B cell (primary cell): Measurements from ENCODE around the gene CBX2. TPM values are rescaled to one million over a fixed set of nuclear protein-coding genes. Genes with fewer than 3 reads are reported as not detected.

ENCODE experiments used
- ATAC-seq: fragments of 200-7000 bp; cut with Tn5 transposase; one replicate; pipeline ENCODE4 v1.10.0; 2021; ENCODE audit warnings: low read depth, mild to moderate bottlenecking, moderate number of reproducible peaks, moderate library complexity
- CTCF ChIA-PET: fragments of 350-600 bp; sonication (Branson Sonifier 250); formaldehyde crosslinking; loops from one replicate; lab custom pipeline; 2021; ENCODE audit warnings: antibody characterized with exemption, inconsistent platforms; lab: Charles Lee
- POLR2A ChIA-PET: fragments of 350-600 bp; sonication (Branson Sonifier 250); formaldehyde crosslinking; loops from one replicate; lab custom pipeline; 2021; ENCODE audit warnings: antibody characterized with exemption; lab: Charles Lee
- DNase-seq: peaks from one replicate; pipeline ENCODE4 v3.0.0; 2013
- H2AFZ ChIP-seq: 2 replicates; pipeline ENCODE4 v1.6.1; 2012; ENCODE audit warnings: mild to moderate bottlenecking, low read depth, low read length; ENCODE audit not compliant: insufficient read depth, poor library complexity, severe bottlenecking
- H3K27ac ChIP-seq, 2 donors: 1 replicate in 1 of 2; 2 replicates in 1 of 2; pipeline ENCODE4 v1.5.1; 2012 to 2013; ENCODE audit warnings: low read length in 2 of 2, mild to moderate bottlenecking in 2 of 2, moderate library complexity in 1 of 2
- H3K27me3 ChIP-seq, 4 experiments: fragments of 200-600 bp in 1 of 4; sonication (generic) in 1 of 4; replicated peaks in 1 of 4; 1 replicate in 2 of 4; 2 replicates in 2 of 4; pipeline versions ENCODE4 v1.6.1 to v1.7.0; 2013 to 2016; ENCODE audit warnings: low read length in 3 of 4, mild to moderate bottlenecking in 2 of 4, mixed read lengths in 1 of 4, moderate library complexity in 1 of 4; ENCODE audit not compliant: insufficient read depth in 4 of 4, control insufficient read depth in 3 of 4; ENCODE audit errors: control extremely low read depth in 1 of 4
- H3K36me3 ChIP-seq, 2 experiments: replicated peaks in 1 of 2; 1 replicate in 1 of 2; 2 replicates in 1 of 2; pipeline versions ENCODE4 v1.6.1 to v1.7.1; 2013; ENCODE audit warnings: low read length in 1 of 2; ENCODE audit not compliant: insufficient read depth in 2 of 2, control insufficient read depth in 1 of 2; ENCODE audit errors: control extremely low read depth in 1 of 2, extremely low read depth in 1 of 2
- H3K4me1 ChIP-seq, 2 donors: fragments of 200-600 bp in 1 of 2; sonication (generic) in 1 of 2; 1 replicate in 1 of 2; 2 replicates in 1 of 2; pipeline versions ENCODE4 v1.5.1 to v1.6.1; 2013 to 2017; ENCODE audit warnings: low read length in 2 of 2; ENCODE audit not compliant: control insufficient read depth in 2 of 2, insufficient read depth in 2 of 2
- H3K4me2 ChIP-seq: replicated peaks from 2 replicates; pipeline ENCODE3; 2012; ENCODE audit warnings: mild to moderate bottlenecking, low read depth, low read length; ENCODE audit not compliant: poor library complexity, severe bottlenecking
- H3K4me3 ChIP-seq, 5 experiments: fragments of 200-600 bp in 1 of 5; sonication (generic) in 1 of 5; 1 replicate in 3 of 5; 2 replicates in 2 of 5; pipeline versions ENCODE4 v1.5.1 to v1.7.0; 2011 to 2016; ENCODE audit warnings: low read length in 4 of 5, mild to moderate bottlenecking in 4 of 5, low read depth in 2 of 5, control low read depth in 1 of 5, moderate library complexity in 1 of 5; ENCODE audit not compliant: insufficient read depth in 1 of 5; ENCODE audit errors: control extremely low read depth in 1 of 5, extremely low read depth in 1 of 5
- H3K79me2 ChIP-seq: fragments of 200-600 bp; sonication (generic); one replicate; pipeline ENCODE4 v1.6.0; 2016; ENCODE audit warnings: low read length; ENCODE audit not compliant: control insufficient read depth, insufficient read depth
- H3K9ac ChIP-seq: fragments of 200-600 bp; sonication (generic); 2 replicates; pipeline ENCODE4 v1.6.1; 2017; ENCODE audit warnings: mild to moderate bottlenecking, low read length, moderate library complexity
- H3K9me3 ChIP-seq, 3 donors: one replicate each; pipeline versions ENCODE4 v1.6.1 to v1.7.1; 2013; ENCODE audit warnings: low read length in 2 of 3; ENCODE audit not compliant: control insufficient read depth in 2 of 3, insufficient read depth in 1 of 3; ENCODE audit errors: control extremely low read depth in 1 of 3
- H4K20me1 ChIP-seq: 2 replicates; pipeline ENCODE4 v1.6.0; 2012; ENCODE audit warnings: mild to moderate bottlenecking, low read length; ENCODE audit not compliant: insufficient read depth, control insufficient read depth, poor library complexity, severe bottlenecking
- H3K27ac Mint-ChIP-seq: one replicate; pipeline ENCODE4 v1.8.0; 2021; ENCODE audit warnings: mixed read lengths
- H3K27me3 Mint-ChIP-seq: one replicate; pipeline ENCODE4 v1.8.0; 2021; ENCODE audit warnings: mixed read lengths
- H3K4me1 Mint-ChIP-seq: one replicate; pipeline ENCODE4 v1.8.0; 2021; ENCODE audit warnings: mixed read lengths
- H3K4me3 Mint-ChIP-seq: one replicate; pipeline ENCODE4 v1.8.0; 2021; ENCODE audit warnings: mixed read lengths
- H3K9me3 Mint-ChIP-seq: one replicate; pipeline ENCODE4 v1.8.0; 2022; ENCODE audit warnings: mixed read lengths; ENCODE audit not compliant: insufficient read depth
- CTCF ChIP-seq: fragments of 200-600 bp; IDR thresholded peaks from one replicate; pipeline ENCODE4 v1.8.0; 2022; ENCODE audit warnings: antibody characterized with exemption, mild to moderate bottlenecking
- EZH2 ChIP-seq: IDR thresholded peaks from 2 replicates; pipeline ENCODE4 v1.6.1; 2012; ENCODE audit warnings: borderline replicate concordance, low read depth, mild to moderate bottlenecking, moderate library complexity, low read length; ENCODE audit not compliant: insufficient read depth, poor library complexity, severe bottlenecking
- WGBS: methylation state at CpG from one replicate; pipeline ENCODE4 v1.1.5; 2013; ENCODE audit warnings: missing lambda C conversion rate; ENCODE audit not compliant: insufficient coverage; 5-methylcytosine and 5-hydroxymethylcytosine counted together
- intact Hi-C: fragments of 100-400 bp; cut with micrococcal nuclease; formaldehyde crosslinking; loops from one replicate; pipeline ENCODE4 v1.10.0; 2022
- polyA plus RNA-seq: library from polyadenylated mRNA; depleted of rRNA; stranded (reverse); fragments of >200 nt; gene quantifications from 2 replicates; pipeline ENCODE4 v1.2.3, GENCODE V29; 2012
- total RNA-seq, 2 donors: library from RNA; stranded (reverse); fragments of 120-200 nt in 1 of 2; gene quantifications; 1 replicate in 1 of 2; 2 replicates in 1 of 2; pipeline versions ENCODE4 v1.2.3 to v1.2.4, GENCODE V29; 2013 to 2022

Gene CBX2
- total and polyA plus RNA-seq, 2 donors (not counting 1 experiment from before 2014, with no cell fraction given) = 0.10 to 0.47 TPM

GRCh38 chr17:79781736-79782575 lies 4.0 kb downstream of the CBX2 start:
- Mint-ChIP-seq H3K9me3 (no peaks in the 10 kb centered on the region), H3K4me1 (peaks cover 19% of the 10 kb centered on the region), H3K4me3 (no peak overlapping the region), H3K27me3 (peaks cover 64% of the 10 kb centered on the region), H3K27ac (no peak overlapping the region)
- intact Hi-C loops = no loop called here
- H3K79me2 ChIP-seq = no peaks in the 10 kb centered on the region
- peaks cover 23 to 35% of the 10 kb centered on the region in 2 donors for H3K4me1 ChIP-seq
- peaks cover 0 to 72% (median 33%) of the 10 kb centered on the region in 4 experiments for H3K27me3 ChIP-seq
- no peak overlapping the region for H2AFZ ChIP-seq
- no peak for TF ChIP-seq CTCF
- TF ChIP-seq EZH2 = no peak
- peaks cover 0 to 20% (median 0%) of the 10 kb centered on the region in 3 donors for H3K9me3 ChIP-seq
- CTCF ChIA-PET = interaction anchor here (1.1 to 8.2 kb wide), 2 partner anchors 8 to 40 kb away, joined by 3 to 30 read pairs; no protein-coding TSS in a partner anchor
- no peak overlapping the region for H3K27ac ChIP-seq
- no peak overlapping the region for H3K4me2 ChIP-seq
- ATAC-seq = no peak
- WGBS = 63% methylated on average over 17 of the region's 27 CpGs
- H3K9ac ChIP-seq = no peak overlapping the region
- H3K4me3 ChIP-seq = no peak overlapping the region
- no peaks in the 10 kb centered on the region for H4K20me1 ChIP-seq
- POLR2A ChIA-PET = interaction anchor here (0.5 to 1.0 kb wide), 4 partner anchors 16 to 215 kb away, joined by 3 to 5 read pairs (median 3); no protein-coding TSS in a partner anchor
- DNase-seq = no peak
- no peaks in the 10 kb centered on the region for H3K36me3 ChIP-seq

GRCh38 chr17:79783891-79784290 lies 5.9 kb downstream of the CBX2 start:
- Histone ChIP-seq H3K4me3 (no peak overlapping the region), H3K9ac (no peak overlapping the region), H2AFZ (no peak overlapping the region), H3K9me3 (peaks cover 0 to 11% (median 0%) of the 10 kb centered on the region in 3 donors), H3K4me1 (peaks cover 12 to 24% of the 10 kb centered on the region in 2 donors), H3K27ac (no peak overlapping the region), H3K36me3 (no peaks in the 10 kb centered on the region), H3K27me3 (peaks cover 0 to 76% (median 36%) of the 10 kb centered on the region in 4 experiments), H3K79me2 (no peaks in the 10 kb centered on the region), H3K4me2 (no peak overlapping the region), H4K20me1 (no peaks in the 10 kb centered on the region)
- H3K27me3 Mint-ChIP-seq = peaks cover 73% of the 10 kb centered on the region
- H3K4me3 Mint-ChIP-seq = no peak overlapping the region
- DNase-seq = no peak
- no peak overlapping the region for H3K27ac Mint-ChIP-seq
- 98% methylated on average over 18 of the region's 18 CpGs for WGBS
- ATAC-seq = no peak
- no peak for TF ChIP-seq CTCF
- no peak for TF ChIP-seq EZH2
- intact Hi-C loops = no loop called here
- POLR2A ChIA-PET = no interaction called here
- H3K9me3 Mint-ChIP-seq = no peaks in the 10 kb centered on the region
- CTCF ChIA-PET = no interaction called here
- H3K4me1 Mint-ChIP-seq = peaks cover 11% of the 10 kb centered on the region
